NCI-H2107 (cell line): ENCODE results near the gene ADARB1.
"Not testable (repeated sequence)": the region's sequence is repeated elsewhere in the genome, so short reads cannot be mapped to it uniquely, and the experiment has no call there.

Source experiments
- DNase-seq: peaks from one replicate; lab custom pipeline; 2025; lab: John Stamatoyannopoulos, UW

Gene ADARB1

GRCh38 chr21:45136500-45136899 is 62.1 kb downstream of the ADARB1 start:
- no peak for DNase-seq

- DNase-seq = peak; percentile 49
These were observed 62.7 kb downstream of the ADARB1 start for GRCh38 chr21:45136927-45137611.

GRCh38 chr21:45137612-45137937 is 63.2 kb downstream of the ADARB1 start:
- no peak for DNase-seq

GRCh38 chr21:45138199-45139002 is 64.0 kb downstream of the ADARB1 start:
- peak; percentile 27 for DNase-seq

GRCh38 chr21:45139003-45139360 is 64.6 kb downstream of the ADARB1 start:
- not testable (repeated sequence) for DNase-seq

GRCh38 chr21:45139473-45139872 is 65.1 kb downstream of the ADARB1 start:
- DNase-seq = no peak

- DNase-seq = peak; percentile 82
These were observed 66.1 kb downstream of the ADARB1 start for GRCh38 chr21:45140346-45140940.

GRCh38 chr21:45140944-45141343 is 66.6 kb downstream of the ADARB1 start:
- not testable (repeated sequence) for DNase-seq

- no peak for DNase-seq
These were observed 67.1 kb downstream of the ADARB1 start for GRCh38 chr21:45141507-45141906.

- DNase-seq = no peak
These were observed 68.3 kb downstream of the ADARB1 start for GRCh38 chr21:45142469-45143308.

GRCh38 chr21:45143855-45144254 is 69.5 kb downstream of the ADARB1 start:
- no peak for DNase-seq

GRCh38 chr21:45145146-45145545 is 70.8 kb downstream of the ADARB1 start:
- no peak for DNase-seq

GRCh38 chr21:45145846-45146245 is 71.5 kb downstream of the ADARB1 start:
- DNase-seq = not testable (repeated sequence)

GRCh38 chr21:45146306-45146705 is 71.9 kb downstream of the ADARB1 start:
- no peak for DNase-seq

GRCh38 chr21:45146801-45147200 is 72.4 kb downstream of the ADARB1 start:
- no peak for DNase-seq

- no peak for DNase-seq
These were observed 73.3 kb downstream of the ADARB1 start for GRCh38 chr21:45147473-45148315.

GRCh38 chr21:45148316-45148990 is 74.1 kb downstream of the ADARB1 start:
- no peak for DNase-seq

- no peak for DNase-seq
These were observed 74.6 kb downstream of the ADARB1 start for GRCh38 chr21:45149021-45149420.

GRCh38 chr21:45150638-45151131 is 76.3 kb downstream of the ADARB1 start:
- DNase-seq = no peak

- DNase-seq = no peak
These were observed 77.2 kb downstream of the ADARB1 start for GRCh38 chr21:45151445-45152160.
